SK-N-MC (cell line): ENCODE data around the gene ULBP3.
"Not testable (repeated sequence)": the region's sequence is repeated elsewhere in the genome, so short reads cannot be mapped to it uniquely, and the experiment has no call there.

Experiments
- DNase-seq: peaks from one replicate; pipeline ENCODE4 v3.0.0-alpha.2; 2011; ENCODE audit warnings: low read depth, low spot score
- H3K27ac ChIP-seq: fragments of 200-600 bp; sonication (generic); 2 replicates; pipeline ENCODE4 v1.5.1; 2016; ENCODE audit warnings: mixed run types
- H3K36me3 ChIP-seq: fragments of 200-600 bp; sonication (generic); 2 replicates; pipeline ENCODE4 v1.6.1; 2017; ENCODE audit warnings: antibody characterized with exemption, low read length, mixed read lengths; ENCODE audit not compliant: insufficient read depth
- H3K4me3 ChIP-seq: fragments of 200-600 bp; sonication (generic); 2 replicates; pipeline ENCODE4 v1.5.1; 2016
- H3K9ac ChIP-seq: fragments of 200-600 bp; sonication (generic); 2 replicates; pipeline ENCODE4 v1.8.0; 2017; ENCODE audit warnings: mixed run types, mixed read lengths; ENCODE audit not compliant: insufficient read length
- H3K9me3 ChIP-seq: fragments of 200-600 bp; sonication (generic); 2 replicates; pipeline ENCODE4 v1.6.1; 2017; ENCODE audit warnings: low read depth, mild to moderate bottlenecking, antibody characterized with exemption, low read length, moderate library complexity, mixed read lengths
- EZH2 ChIP-seq: fragments of 200-600 bp; sonication (generic); IDR thresholded peaks from one replicate; pipeline ENCODE4 v1.6.1; 2017; ENCODE audit warnings: antibody characterized with exemption
- FOXP2 ChIP-seq: optimal IDR thresholded peaks from 2 replicates; pipeline ENCODE3; 2011; ENCODE audit warnings: mild to moderate bottlenecking, moderate library complexity; ENCODE audit not compliant: insufficient read depth; ENCODE audit errors: extremely low read length, control extremely low read depth
- POLR2AphosphoS5 ChIP-seq: IDR thresholded peaks from 2 replicates; pipeline ENCODE4 v1.6.1; 2012; ENCODE audit warnings: mild to moderate bottlenecking, low read depth, low read length, borderline replicate concordance

ULBP3 gene

GRCh38 chr6:150081702-150082101 is 12.8 kb upstream of the ULBP3 start:
- H3K27ac ChIP-seq: no peak overlapping the region
- DNase-seq: no peak
- H3K9ac ChIP-seq: no peak overlapping the region
- H3K4me3 ChIP-seq: no peak overlapping the region
- TF ChIP-seq EZH2: no peak
- no peak for TF ChIP-seq POLR2AphosphoS5
- no peak for TF ChIP-seq FOXP2
- no peaks in the 10 kb centered on the region for H3K36me3 ChIP-seq
- no peaks in the 10 kb centered on the region for H3K9me3 ChIP-seq

GRCh38 chr6:150079604-150080003 is 10.7 kb upstream of the ULBP3 start:
- Histone ChIP-seq H3K36me3 (no peaks in the 10 kb centered on the region), H3K4me3 (no peak overlapping the region), H3K9ac (no peak overlapping the region), H3K9me3 (no peaks in the 10 kb centered on the region), H3K27ac (no peak overlapping the region)
- no peak for TF ChIP-seq EZH2
- TF ChIP-seq FOXP2: no peak
- TF ChIP-seq POLR2AphosphoS5: no peak
- no peak for DNase-seq

GRCh38 chr6:150078788-150079187 is 9.9 kb upstream of the ULBP3 start:
- Histone ChIP-seq H3K9ac (no peak overlapping the region), H3K9me3 (no peaks in the 10 kb centered on the region), H3K4me3 (no peak overlapping the region), H3K27ac (no peak overlapping the region), H3K36me3 (no peaks in the 10 kb centered on the region)
- DNase-seq: no peak
- no peak for TF ChIP-seq EZH2
- no peak for TF ChIP-seq POLR2AphosphoS5
- TF ChIP-seq FOXP2: no peak

GRCh38 chr6:150076196-150076893 is 7.4 kb upstream of the ULBP3 start:
- no peak overlapping the region for H3K27ac ChIP-seq
- H3K36me3 ChIP-seq: no peaks in the 10 kb centered on the region
- no peaks in the 10 kb centered on the region for H3K9me3 ChIP-seq
- no peak overlapping the region for H3K9ac ChIP-seq
- H3K4me3 ChIP-seq: no peak overlapping the region
- TF ChIP-seq POLR2AphosphoS5 (no peak), EZH2 (no peak), FOXP2 (no peak)
- DNase-seq: no peak

- no peaks in the 10 kb centered on the region for H3K36me3 ChIP-seq
- no peak overlapping the region for H3K4me3 ChIP-seq
Measured at GRCh38 chr6:150075034-150075421, 6.1 kb upstream of the ULBP3 start.

GRCh38 chr6:150074396-150075033 is 5.6 kb upstream of the ULBP3 start:
- not testable (repeated sequence) for H3K9ac ChIP-seq, H3K4me3 ChIP-seq, H3K9me3 ChIP-seq, H3K36me3 ChIP-seq, H3K27ac ChIP-seq, DNase-seq

More at GRCh38 chr6:150075034-150075421, 6.1 kb upstream of the ULBP3 start:
- TF ChIP-seq FOXP2 (no peak), EZH2 (no peak), POLR2AphosphoS5 (no peak)
- no peak for DNase-seq
- no peak overlapping the region for H3K9ac ChIP-seq
- H3K9me3 ChIP-seq: no peaks in the 10 kb centered on the region
- H3K27ac ChIP-seq: no peak overlapping the region

- DNase-seq: no peak
- Histone ChIP-seq H3K9me3 (no peaks in the 10 kb centered on the region), H3K27ac (no peak overlapping the region), H3K36me3 (no peaks in the 10 kb centered on the region), H3K9ac (no peak overlapping the region), H3K4me3 (no peak overlapping the region)
- TF ChIP-seq FOXP2 (no peak), EZH2 (no peak), POLR2AphosphoS5 (no peak)
Measured at GRCh38 chr6:150072201-150072600, 3.3 kb upstream of the ULBP3 start.

GRCh38 chr6:150070236-150070818 is 1.4 kb upstream of the ULBP3 start:
- DNase-seq: no peak
- H3K36me3 ChIP-seq: no peaks in the 10 kb centered on the region
- H3K9ac ChIP-seq: no peak overlapping the region
- H3K4me3 ChIP-seq: no peak overlapping the region
- H3K9me3 ChIP-seq: no peaks in the 10 kb centered on the region
- no peak for TF ChIP-seq POLR2AphosphoS5
- TF ChIP-seq EZH2: no peak
- TF ChIP-seq FOXP2: no peak
- H3K27ac ChIP-seq: no peak overlapping the region
